ENCODE measurements around the gene NTM.

Gene NTM

DNA sequence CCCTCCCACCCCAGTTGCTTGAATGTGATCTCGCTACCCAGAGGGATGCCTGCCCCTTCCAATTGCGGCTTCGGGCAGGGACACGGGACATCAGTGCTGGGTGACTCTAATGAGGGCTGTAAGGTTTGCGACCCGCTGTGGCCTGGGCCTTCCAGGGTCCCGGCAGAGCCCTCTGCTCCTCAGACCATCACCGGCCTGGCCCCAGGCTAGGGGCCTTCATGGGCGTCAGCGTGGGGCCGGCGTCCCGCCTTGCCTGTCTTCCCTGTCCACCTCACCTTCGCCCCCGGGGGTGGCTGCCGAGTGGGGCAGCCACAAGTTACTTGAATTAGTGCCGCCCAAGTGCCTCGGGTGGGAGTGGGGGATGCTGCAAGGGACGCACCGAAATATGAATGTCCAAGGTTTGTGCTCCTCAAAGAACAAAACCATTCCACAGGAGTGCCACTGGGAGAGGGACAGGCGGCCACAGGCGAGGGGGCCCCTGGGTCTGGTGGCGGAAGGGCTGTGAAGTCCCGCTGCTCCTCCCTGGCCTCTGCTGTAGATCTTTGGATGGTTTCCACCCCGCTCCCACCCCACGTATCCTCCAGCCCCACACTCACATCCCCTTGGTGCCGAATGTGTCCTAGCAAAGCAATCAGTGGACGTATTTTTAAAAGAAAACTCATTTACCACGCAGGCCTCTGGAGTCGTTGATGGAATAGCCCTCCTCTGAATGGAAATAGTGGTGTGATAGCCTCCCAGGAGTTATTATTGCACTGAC lies 317.1 kb downstream of the NTM start:
- TF ChIP-seq CTBP1 (IDR thresholded peaks at IDR 0.05; ENCODE audit: borderline replicate concordance) (no peak), L3MBTL2 (conservative IDR thresholded peaks at IDR 0.05) (no peak), TARDBP (IDR thresholded peaks at IDR 0.05) (no peak), FOXK2 (IDR thresholded peaks at IDR 0.05) (no peak), HDGF (IDR thresholded peaks at IDR 0.05; ENCODE audit: borderline replicate concordance) (no peak), ELF4 (IDR thresholded peaks at IDR 0.05) (no peak), NFRKB (IDR thresholded peaks at IDR 0.05) (no peak), SP1 (IDR thresholded peaks at IDR 0.05) (no peak), SUZ12 (IDR thresholded peaks at IDR 0.05) (no peak), ARNT (IDR thresholded peaks at IDR 0.05) (no peak), FOXA1 (IDR thresholded peaks at IDR 0.05) (no peak), BHLHE40 (IDR thresholded peaks at IDR 0.05; ENCODE audit: borderline replicate concordance) (no peak), ZNF384 (IDR thresholded peaks at IDR 0.05) (no peak), FOXM1 (IDR thresholded peaks at IDR 0.05; ENCODE audit: borderline replicate concordance) (no peak), LEF1 (IDR thresholded peaks at IDR 0.05; ENCODE audit: borderline replicate concordance) (no peak)
- TF ChIP-seq, protein P1, sequence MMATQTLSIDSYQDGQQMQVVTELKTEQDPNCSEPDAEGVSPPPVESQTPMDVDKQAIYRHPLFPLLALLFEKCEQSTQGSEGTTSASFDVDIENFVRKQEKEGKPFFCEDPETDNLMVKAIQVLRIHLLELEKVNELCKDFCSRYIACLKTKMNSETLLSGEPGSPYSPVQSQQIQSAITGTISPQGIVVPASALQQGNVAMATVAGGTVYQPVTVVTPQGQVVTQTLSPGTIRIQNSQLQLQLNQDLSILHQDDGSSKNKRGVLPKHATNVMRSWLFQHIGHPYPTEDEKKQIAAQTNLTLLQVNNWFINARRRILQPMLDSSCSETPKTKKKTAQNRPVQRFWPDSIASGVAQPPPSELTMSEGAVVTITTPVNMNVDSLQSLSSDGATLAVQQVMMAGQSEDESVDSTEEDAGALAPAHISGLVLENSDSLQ (IDR thresholded peaks at IDR 0.05): no peak
- ChIA-PET POLR2A (interaction anchor here (1.4 kb wide), 1 partner anchor 771 kb away, joined by 3 read pairs; the partner anchor contains the start of gene SNX19), CTCF (interaction anchor here (1.2 kb wide), 1 partner anchor 13 kb away, joined by 6 read pairs; no protein-coding TSS in a partner anchor)
- DNase-seq (ENCODE audit: extremely low spot score): no peak

GRCh38 chr11:131688048-131688693 lies 317.8 kb downstream of the NTM start:
- CTCF ChIA-PET: interaction anchor here (0.6 to 1.2 kb wide), 4 partner anchors 14 to 1959 kb away, joined by 3 to 6 read pairs (median 4); no protein-coding TSS in a partner anchor
- peak; percentile 84 for DNase-seq (ENCODE audit: extremely low spot score)
- TF ChIP-seq L3MBTL2 (conservative IDR thresholded peaks at IDR 0.05): no peak
- TF ChIP-seq FOXK2 (IDR thresholded peaks at IDR 0.05): no peak
- no peak for TF ChIP-seq ARNT (IDR thresholded peaks at IDR 0.05)
- no peak for TF ChIP-seq SUZ12 (IDR thresholded peaks at IDR 0.05)
- no peak for TF ChIP-seq HDGF (IDR thresholded peaks at IDR 0.05; ENCODE audit: borderline replicate concordance)
- no peak for TF ChIP-seq ELF4 (IDR thresholded peaks at IDR 0.05)
- TF ChIP-seq LEF1 (IDR thresholded peaks at IDR 0.05; ENCODE audit: borderline replicate concordance): no peak
- no peak for TF ChIP-seq NFRKB (IDR thresholded peaks at IDR 0.05)
- TF ChIP-seq, protein P1 (IDR thresholded peaks at IDR 0.05): no peak
- TF ChIP-seq BHLHE40 (IDR thresholded peaks at IDR 0.05; ENCODE audit: borderline replicate concordance): no peak
- TF ChIP-seq SP1 (IDR thresholded peaks at IDR 0.05): no peak
- no peak for TF ChIP-seq TARDBP (IDR thresholded peaks at IDR 0.05)
- TF ChIP-seq CTBP1 (IDR thresholded peaks at IDR 0.05; ENCODE audit: borderline replicate concordance): no peak
- POLR2A ChIA-PET: no interaction called here

GRCh38 chr11:131689049-131689925 lies 318.9 kb downstream of the NTM start:
- ChIA-PET POLR2A (no interaction called here), CTCF (interaction anchor here (1.2 kb wide), 1 partner anchor 15 kb away, joined by 6 read pairs; no protein-coding TSS in a partner anchor)
- TF ChIP-seq ELF4 (IDR thresholded peaks at IDR 0.05) (no peak), LEF1 (IDR thresholded peaks at IDR 0.05; ENCODE audit: borderline replicate concordance) (no peak)
- no peak for DNase-seq (ENCODE audit: extremely low spot score)

- POLR2A ChIA-PET: no interaction called here
- CTCF ChIA-PET: no interaction called here
- no peak for DNase-seq (ENCODE audit: extremely low spot score)
- TF ChIP-seq HDGF (IDR thresholded peaks at IDR 0.05; ENCODE audit: borderline replicate concordance): no peak
- no peak for TF ChIP-seq SUZ12 (IDR thresholded peaks at IDR 0.05)
- no peak for TF ChIP-seq ZNF384 (IDR thresholded peaks at IDR 0.05)
- TF ChIP-seq FOXA1 (IDR thresholded peaks at IDR 0.05): no peak
- no peak for TF ChIP-seq LEF1 (IDR thresholded peaks at IDR 0.05; ENCODE audit: borderline replicate concordance)
- no peak for TF ChIP-seq TARDBP (IDR thresholded peaks at IDR 0.05)
- TF ChIP-seq, protein P1 (IDR thresholded peaks at IDR 0.05): no peak
- TF ChIP-seq ELF4 (IDR thresholded peaks at IDR 0.05): no peak
Measured at GRCh38 chr11:131690362-131690761, 319.9 kb downstream of the NTM start.

DNA sequence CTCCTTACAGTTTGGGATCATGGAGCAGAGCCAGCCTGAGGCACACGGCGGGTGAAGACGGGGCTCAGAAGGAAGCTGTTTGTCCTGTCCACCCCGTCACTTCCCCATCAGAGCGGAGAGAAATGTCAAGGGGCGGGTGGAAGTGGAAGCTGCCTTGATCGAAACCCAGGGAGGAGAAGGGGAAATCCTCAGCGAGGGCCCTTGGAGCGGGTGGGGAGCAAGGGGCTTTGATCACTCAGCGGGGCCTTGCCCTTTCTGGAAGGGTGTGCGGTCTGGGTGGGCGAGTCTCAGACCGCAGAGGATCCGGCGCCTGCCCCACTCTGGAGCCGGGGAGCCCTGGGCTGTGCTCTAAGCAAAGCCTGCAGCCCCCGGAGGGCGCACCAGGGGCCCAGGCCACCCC lies 320.4 kb downstream of the NTM start:
- no peak for DNase-seq (ENCODE audit: extremely low spot score)
- CTCF ChIA-PET: no interaction called here
- TF ChIP-seq FOXM1 (IDR thresholded peaks at IDR 0.05; ENCODE audit: borderline replicate concordance) (no peak), L3MBTL2 (conservative IDR thresholded peaks at IDR 0.05) (no peak), CTBP1 (IDR thresholded peaks at IDR 0.05; ENCODE audit: borderline replicate concordance) (no peak), FOXA1 (IDR thresholded peaks at IDR 0.05) (no peak), LEF1 (IDR thresholded peaks at IDR 0.05; ENCODE audit: borderline replicate concordance) (no peak), SUZ12 (IDR thresholded peaks at IDR 0.05) (no peak), HDGF (IDR thresholded peaks at IDR 0.05; ENCODE audit: borderline replicate concordance) (no peak), FOXK2 (IDR thresholded peaks at IDR 0.05) (no peak), BHLHE40 (IDR thresholded peaks at IDR 0.05; ENCODE audit: borderline replicate concordance) (no peak), ZNF384 (IDR thresholded peaks at IDR 0.05) (no peak), ELF4 (IDR thresholded peaks at IDR 0.05) (no peak)
- TF ChIP-seq, protein P1 (IDR thresholded peaks at IDR 0.05): no peak
- POLR2A ChIA-PET: no interaction called here
